ENCODE data around the gene CASZ1.

GRCh38 chr1:10631121-10631810 is 165.2 kb downstream of the CASZ1 start:
- TF ChIP-seq CTCF (conservative IDR thresholded peaks at IDR 0.05) (no peak), EZH2 (IDR thresholded peaks at IDR 0.05; ENCODE audit: low read depth) (no peak)

Measured in PC-9 (cell line).